CD14-positive monocyte (primary cell): ENCODE results near the gene FRS3. TPM values are rescaled to one million over a fixed set of nuclear protein-coding genes. Genes with fewer than 3 reads are reported as not detected.

Experiments used
- DNase-seq, 3 donors: peaks; one replicate each; pipeline ENCODE4 v3.0.0-alpha.2; 2011 to 2022
- H2AFZ ChIP-seq: 2 replicates; pipeline ENCODE4 v1.6.0; 2012; ENCODE audit warnings: mild to moderate bottlenecking, low read depth, low read length, inconsistent platforms; ENCODE audit not compliant: insufficient read depth, poor library complexity, severe bottlenecking
- H3K27ac ChIP-seq, 2 donors: 1 replicate in 1 of 2; 2 replicates in 1 of 2; pipeline ENCODE4 v1.5.1; 2012 to 2013; ENCODE audit warnings: low read length in 2 of 2, control low read depth in 1 of 2, inconsistent platforms in 1 of 2, low read depth in 1 of 2, mild to moderate bottlenecking in 1 of 2
- H3K27me3 ChIP-seq, 2 donors: one replicate each; pipeline versions ENCODE4 v1.6.0 to v1.6.1; 2011 to 2013; ENCODE audit warnings: low read length in 2 of 2; ENCODE audit not compliant: control insufficient read depth in 2 of 2, insufficient read depth in 2 of 2
- H3K36me3 ChIP-seq, 2 donors: replicated peaks in 1 of 2; 1 replicate in 1 of 2; 2 replicates in 1 of 2; pipeline versions ENCODE4 v1.5.1 to v1.6.1; 2012 to 2013; ENCODE audit warnings: low read length in 2 of 2, control low read depth in 1 of 2, inconsistent platforms in 1 of 2, mild to moderate bottlenecking in 1 of 2; ENCODE audit not compliant: insufficient read depth in 2 of 2, control insufficient read depth in 1 of 2
- H3K4me1 ChIP-seq, 2 donors: 1 replicate in 1 of 2; 2 replicates in 1 of 2; pipeline versions ENCODE4 v1.5.1 to v1.6.1; 2012 to 2013; ENCODE audit warnings: low read length in 2 of 2, control low read depth in 1 of 2, inconsistent platforms in 1 of 2, mild to moderate bottlenecking in 1 of 2, moderate library complexity in 1 of 2; ENCODE audit not compliant: insufficient read depth in 2 of 2, control insufficient read depth in 1 of 2
- H3K4me2 ChIP-seq: replicated peaks from 2 replicates; pipeline ENCODE3; 2012; ENCODE audit warnings: low read length, moderate library complexity, mild to moderate bottlenecking; ENCODE audit not compliant: poor library complexity, severe bottlenecking; ENCODE audit errors: extremely low read depth
- H3K4me3 ChIP-seq, 3 experiments: fragments of 200-600 bp in 1 of 3; sonication (generic) in 1 of 3; replicated peaks in 1 of 3; 1 replicate in 2 of 3; 2 replicates in 1 of 3; pipeline ENCODE4 v1.5.1; 2011 to 2013; ENCODE audit warnings: low read length in 3 of 3, mild to moderate bottlenecking in 3 of 3, control low read depth in 2 of 3, low read depth in 2 of 3, inconsistent platforms in 1 of 3, moderate library complexity in 1 of 3
- H3K79me2 ChIP-seq: 2 replicates; pipeline ENCODE4 v1.6.0; 2012; ENCODE audit warnings: mild to moderate bottlenecking, control low read depth, inconsistent platforms, low read length, moderate library complexity; ENCODE audit not compliant: insufficient read depth
- H3K9ac ChIP-seq: 2 replicates; pipeline ENCODE4 v1.6.0; 2017; ENCODE audit warnings: low read length, mild to moderate bottlenecking; ENCODE audit not compliant: insufficient read depth, poor library complexity, severe bottlenecking
- H3K9me3 ChIP-seq, 2 donors: replicated peaks in 1 of 2; 1 replicate in 1 of 2; 2 replicates in 1 of 2; pipeline versions ENCODE4 v1.5.1 to v1.6.1; 2012 to 2013; ENCODE audit warnings: low read length in 2 of 2, control low read depth in 1 of 2; ENCODE audit not compliant: control insufficient read depth in 1 of 2, insufficient read depth in 1 of 2
- H4K20me1 ChIP-seq: 2 replicates; pipeline ENCODE4 v1.6.0; 2012; ENCODE audit warnings: mild to moderate bottlenecking, low read length, control low read depth, moderate library complexity; ENCODE audit not compliant: insufficient read depth
- H3K27ac Mint-ChIP-seq, 7 donors: one replicate each; pipeline ENCODE4 v1.8.0; 2020; ENCODE audit warnings: mild to moderate bottlenecking in 7 of 7, mixed read lengths in 7 of 7, moderate library complexity in 6 of 7, inconsistent platforms in 2 of 7
- H3K27me3 Mint-ChIP-seq, 3 donors: one replicate each; pipeline ENCODE4 v1.8.0; 2021 to 2022; ENCODE audit warnings: low read depth in 3 of 3, mild to moderate bottlenecking in 3 of 3, mixed read lengths in 3 of 3, moderate library complexity in 3 of 3, inconsistent platforms in 1 of 3
- H3K36me3 Mint-ChIP-seq, 2 donors: one replicate each; pipeline ENCODE4 v1.8.0; 2020; ENCODE audit warnings: mixed read lengths in 2 of 2, inconsistent platforms in 1 of 2, mild to moderate bottlenecking in 1 of 2
- H3K4me1 Mint-ChIP-seq: one replicate; pipeline ENCODE4 v1.8.0; 2020; ENCODE audit warnings: mild to moderate bottlenecking, mixed read lengths
- H3K4me3 Mint-ChIP-seq, 2 donors: one replicate each; pipeline ENCODE4 v1.8.0; 2020; ENCODE audit warnings: mild to moderate bottlenecking in 2 of 2, mixed read lengths in 2 of 2, moderate library complexity in 1 of 2
- H3K9me3 Mint-ChIP-seq, 7 donors: one replicate each; pipeline ENCODE4 v1.8.0; 2020 to 2022; ENCODE audit warnings: mixed read lengths in 7 of 7, mild to moderate bottlenecking in 6 of 7, moderate library complexity in 6 of 7, inconsistent platforms in 2 of 7
- WGBS: methylation state at CpG from one replicate; pipeline ENCODE4 v1.1.5; 2013; ENCODE audit warnings: missing lambda C conversion rate; ENCODE audit not compliant: insufficient coverage; 5-methylcytosine and 5-hydroxymethylcytosine counted together
- intact Hi-C, 2 donors: fragments of 100-400 bp; cut with micrococcal nuclease; formaldehyde crosslinking; loops; one replicate each; pipeline versions ENCODE4 v1.15.0 to v1.15.1; 2023
- polyA minus RNA-seq: library from RNA; depleted of rRNA, polyadenylated mRNA; stranded (reverse); fragments of >200 nt; gene quantifications from 2 replicates; pipeline ENCODE4 v1.2.3, GENCODE V29; 2012
- polyA plus RNA-seq, 3 donors: library from polyadenylated mRNA; depleted of rRNA in 1 of 3; unstranded in 2 of 3; stranded (reverse) in 1 of 3; fragments of 300-500 nt in 2 of 3; fragments of >200 nt in 1 of 3; fragmentation: Illumina TruSeq in 2 of 3; gene quantifications; 1 replicate in 2 of 3; 2 replicates in 1 of 3; pipeline ENCODE4 v1.2.3, GENCODE V29; 2012 to 2021
- total RNA-seq, 12 experiments: library from RNA in 1 of 12; stranded (reverse) in 1 of 12; fragments of 120-200 nt in 1 of 12; gene quantifications; one replicate each; pipeline ENCODE4 v1.2.4 and lab custom pipeline; 2013 to 2026; ENCODE audit warnings: mixed read lengths in 6 of 12, inconsistent platforms in 1 of 12
- TF ChIP-seq, protein P1 (sequence below): fragments of 200-600 bp; IDR thresholded peaks from one replicate; pipeline ENCODE4 v1.8.0; 2022; ENCODE audit warnings: antibody characterized with exemption, mild to moderate bottlenecking

FRS3 gene, protein sequence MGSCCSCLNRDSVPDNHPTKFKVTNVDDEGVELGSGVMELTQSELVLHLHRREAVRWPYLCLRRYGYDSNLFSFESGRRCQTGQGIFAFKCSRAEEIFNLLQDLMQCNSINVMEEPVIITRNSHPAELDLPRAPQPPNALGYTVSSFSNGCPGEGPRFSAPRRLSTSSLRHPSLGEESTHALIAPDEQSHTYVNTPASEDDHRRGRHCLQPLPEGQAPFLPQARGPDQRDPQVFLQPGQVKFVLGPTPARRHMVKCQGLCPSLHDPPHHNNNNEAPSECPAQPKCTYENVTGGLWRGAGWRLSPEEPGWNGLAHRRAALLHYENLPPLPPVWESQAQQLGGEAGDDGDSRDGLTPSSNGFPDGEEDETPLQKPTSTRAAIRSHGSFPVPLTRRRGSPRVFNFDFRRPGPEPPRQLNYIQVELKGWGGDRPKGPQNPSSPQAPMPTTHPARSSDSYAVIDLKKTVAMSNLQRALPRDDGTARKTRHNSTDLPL
- 3.6 TPM for total RNA-seq (2013)
- polyA plus RNA-seq (1 to 10 TPM; 1.3 to 7.0 (median 2.6) TPM), polyA minus RNA-seq (2.8 and 3.4 TPM in 2 replicates), total RNA-seq (lab: John Stamatoyannopoulos, UW) (0.33 to 1.5 (median 0.94) reads per million in 11 experiments)

DNA sequence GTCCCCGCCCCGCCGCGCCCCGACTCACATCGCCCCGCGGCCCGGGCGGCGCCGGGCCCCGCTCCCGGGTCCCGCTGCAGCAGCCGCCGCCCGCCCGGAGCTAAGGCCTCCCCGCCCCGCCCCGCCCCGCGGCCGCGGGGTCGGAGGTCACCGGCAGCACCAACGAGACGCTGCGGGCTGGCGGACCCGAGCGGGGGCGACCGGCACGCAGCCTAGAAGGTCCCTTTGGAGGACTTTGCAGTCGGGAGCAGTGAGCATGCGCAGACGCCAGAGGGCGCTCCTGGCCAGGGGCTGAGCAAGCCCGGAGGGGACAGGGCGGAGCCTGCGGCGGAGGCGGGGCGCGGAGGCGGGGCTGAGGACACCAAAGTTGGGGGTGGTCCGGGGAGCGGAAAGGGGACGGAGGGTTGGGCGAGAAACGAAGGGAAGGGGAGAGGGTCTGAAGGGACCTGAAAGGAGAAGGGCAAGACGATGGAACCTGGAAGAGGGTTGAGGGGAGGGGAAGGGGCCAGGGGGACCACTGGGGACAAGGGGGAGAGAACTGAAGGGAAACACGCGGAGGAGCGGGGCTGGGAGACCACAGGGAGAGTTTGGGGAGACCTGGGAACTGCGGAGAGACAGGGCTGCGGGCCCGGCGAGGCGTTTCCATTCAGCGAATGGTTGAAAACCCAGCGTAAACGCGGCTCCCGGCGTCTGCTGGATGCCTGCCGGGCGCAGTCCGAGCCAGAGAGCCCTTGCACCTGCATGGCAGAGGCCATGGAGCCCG lies at the start of gene FRS3:
TSS of gene FRS3 (minus strand) at position 113 of the 763 bp plus-strand sequence. CDS start 2,913 bp downstream, outside the sequence.
- Histone ChIP-seq H3K36me3 (peaks cover 4 to 8% of the 10 kb centered on the region in 2 donors), H3K9ac (peak within 1 kb of the TSS; percentile 46)
- H3K36me3 Mint-ChIP-seq: peaks cover 10 to 16% of the 10 kb centered on the region in 2 donors

More for the DNA sequence above, at the start of gene FRS3:
- no peaks in the 10 kb centered on the region for H3K9me3 Mint-ChIP-seq
- intact Hi-C loops: loop anchor here (5.0 to 10.0 kb wide), 7 partner anchors 43 to 435 kb away; partner anchors contain the start of genes MRPS10 (in 1 of the 2), TFEB (in 1 of the 2) and USP49 (in 1 of the 2)
- H3K9me3 ChIP-seq: no peaks in the 10 kb centered on the region
- H3K4me1 Mint-ChIP-seq: peaks cover 59% of the 10 kb centered on the region
- peaks cover 56 to 74% of the 10 kb centered on the region in 2 donors for H3K4me1 ChIP-seq
- H3K4me2 ChIP-seq: peak within 1 kb of the TSS; percentile 93
- H3K4me3 Mint-ChIP-seq: peak within 1 kb of the TSS; percentile 89 to 92
- TF ChIP-seq, protein P1, sequence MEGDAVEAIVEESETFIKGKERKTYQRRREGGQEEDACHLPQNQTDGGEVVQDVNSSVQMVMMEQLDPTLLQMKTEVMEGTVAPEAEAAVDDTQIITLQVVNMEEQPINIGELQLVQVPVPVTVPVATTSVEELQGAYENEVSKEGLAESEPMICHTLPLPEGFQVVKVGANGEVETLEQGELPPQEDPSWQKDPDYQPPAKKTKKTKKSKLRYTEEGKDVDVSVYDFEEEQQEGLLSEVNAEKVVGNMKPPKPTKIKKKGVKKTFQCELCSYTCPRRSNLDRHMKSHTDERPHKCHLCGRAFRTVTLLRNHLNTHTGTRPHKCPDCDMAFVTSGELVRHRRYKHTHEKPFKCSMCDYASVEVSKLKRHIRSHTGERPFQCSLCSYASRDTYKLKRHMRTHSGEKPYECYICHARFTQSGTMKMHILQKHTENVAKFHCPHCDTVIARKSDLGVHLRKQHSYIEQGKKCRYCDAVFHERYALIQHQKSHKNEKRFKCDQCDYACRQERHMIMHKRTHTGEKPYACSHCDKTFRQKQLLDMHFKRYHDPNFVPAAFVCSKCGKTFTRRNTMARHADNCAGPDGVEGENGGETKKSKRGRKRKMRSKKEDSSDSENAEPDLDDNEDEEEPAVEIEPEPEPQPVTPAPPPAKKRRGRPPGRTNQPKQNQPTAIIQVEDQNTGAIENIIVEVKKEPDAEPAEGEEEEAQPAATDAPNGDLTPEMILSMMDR: peak; percentile 78
- peaks cover 3 to 13% (median 6%) of the 10 kb centered on the region in 3 donors for H3K27me3 Mint-ChIP-seq
- H3K79me2 ChIP-seq: peaks cover 7% of the 10 kb centered on the region
- H3K27me3 ChIP-seq: peaks cover 0 to 3% of the 10 kb centered on the region in 2 donors
- peak within 1 kb of the TSS; percentile 94 for H2AFZ ChIP-seq
- peak; percentile 94 to 96 (median 95) for DNase-seq
- peak within 1 kb of the TSS in 1 of 2 donors; percentile 57 for H3K27ac ChIP-seq
- H4K20me1 ChIP-seq: no peaks in the 10 kb centered on the region
- H3K27ac Mint-ChIP-seq: peak within 1 kb of the TSS in 6 of 7 donors; percentile 56 to 91 (median 83)
- under 1% methylated on average over 71 of the region's 73 CpGs for WGBS
- H3K4me3 ChIP-seq: peak within 1 kb of the TSS; percentile 61 to 84 (median 80)
